Loucy (cell line): ENCODE results near the gene APC2.

Experiments used
- EZH2phosphoT487 ChIP-seq: fragments of 200-600 bp; IDR thresholded peaks from 2 replicates; pipeline ENCODE4 v1.6.1; 2018; ENCODE audit warnings: antibody characterized with exemption, mild to moderate bottlenecking, moderate library complexity, borderline replicate concordance
- TF ChIP-seq, protein P1 (sequence below): fragments of 200-600 bp; sonication (generic); conservative IDR thresholded peaks from 2 replicates; pipeline ENCODE4 v1.5.1; 2014; ENCODE audit warnings: mild to moderate bottlenecking, antibody characterized with exemption, low read length

DNA sequence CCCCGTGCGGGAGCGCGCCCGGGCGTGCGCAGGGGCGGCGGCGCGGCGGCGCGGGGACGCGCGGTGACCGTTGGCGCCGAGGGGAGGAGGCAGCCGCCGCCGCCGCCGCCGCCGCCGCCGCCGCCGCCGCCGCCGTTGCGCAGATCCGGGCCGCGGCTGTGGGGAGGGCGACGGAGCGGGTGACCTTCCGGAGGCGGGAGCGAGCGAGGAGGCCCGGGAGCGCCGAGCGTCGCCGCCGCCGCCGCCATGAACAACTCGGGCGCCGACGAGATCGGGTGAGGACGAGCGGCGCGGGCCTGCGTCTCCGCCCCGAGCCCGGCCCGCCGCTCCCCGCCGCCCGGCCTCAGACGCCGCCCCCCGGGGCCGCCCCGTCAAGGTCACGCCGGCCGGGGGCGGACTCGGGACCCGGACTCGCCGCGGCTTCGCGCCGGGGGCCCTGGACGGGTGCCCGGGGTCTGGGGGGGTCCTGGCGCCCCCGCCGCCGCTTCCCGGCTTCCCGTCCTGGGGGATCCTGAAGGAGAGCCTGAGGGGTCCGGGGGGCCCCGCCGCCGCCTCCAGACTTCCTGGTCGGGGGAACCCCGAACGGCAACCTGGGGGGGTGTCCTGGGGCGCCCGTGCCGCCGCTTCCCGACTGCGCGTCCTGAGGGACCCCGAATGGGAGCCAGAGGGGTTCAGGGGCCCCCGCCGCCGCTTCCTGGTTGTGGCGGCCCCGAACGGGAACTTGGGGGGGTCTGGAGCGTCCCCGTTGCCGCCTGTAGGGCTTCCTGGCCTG, 42.2 kb upstream of the APC2 start, which contains the start of gene DAZAP1:
- TF ChIP-seq, protein P1, sequence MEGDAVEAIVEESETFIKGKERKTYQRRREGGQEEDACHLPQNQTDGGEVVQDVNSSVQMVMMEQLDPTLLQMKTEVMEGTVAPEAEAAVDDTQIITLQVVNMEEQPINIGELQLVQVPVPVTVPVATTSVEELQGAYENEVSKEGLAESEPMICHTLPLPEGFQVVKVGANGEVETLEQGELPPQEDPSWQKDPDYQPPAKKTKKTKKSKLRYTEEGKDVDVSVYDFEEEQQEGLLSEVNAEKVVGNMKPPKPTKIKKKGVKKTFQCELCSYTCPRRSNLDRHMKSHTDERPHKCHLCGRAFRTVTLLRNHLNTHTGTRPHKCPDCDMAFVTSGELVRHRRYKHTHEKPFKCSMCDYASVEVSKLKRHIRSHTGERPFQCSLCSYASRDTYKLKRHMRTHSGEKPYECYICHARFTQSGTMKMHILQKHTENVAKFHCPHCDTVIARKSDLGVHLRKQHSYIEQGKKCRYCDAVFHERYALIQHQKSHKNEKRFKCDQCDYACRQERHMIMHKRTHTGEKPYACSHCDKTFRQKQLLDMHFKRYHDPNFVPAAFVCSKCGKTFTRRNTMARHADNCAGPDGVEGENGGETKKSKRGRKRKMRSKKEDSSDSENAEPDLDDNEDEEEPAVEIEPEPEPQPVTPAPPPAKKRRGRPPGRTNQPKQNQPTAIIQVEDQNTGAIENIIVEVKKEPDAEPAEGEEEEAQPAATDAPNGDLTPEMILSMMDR = no peak
- no peak for TF ChIP-seq EZH2phosphoT487
